KMS-11 (cell line): ENCODE data around the gene FYN.

Experiments
- H2AFZ ChIP-seq: fragments of 200-600 bp; sonication (generic); 2 replicates; pipeline ENCODE4 v1.6.1; 2016; ENCODE audit warnings: antibody characterized with exemption, mixed run types, low read depth
- H3K27ac ChIP-seq: fragments of 200-600 bp; sonication (generic); 2 replicates; pipeline ENCODE4 v1.6.1; 2016; ENCODE audit warnings: mild to moderate bottlenecking, mixed run types
- H3K27me3 ChIP-seq: fragments of 200-600 bp; sonication (generic); 2 replicates; pipeline ENCODE4 v1.6.1; 2017; ENCODE audit warnings: mild to moderate bottlenecking, low read depth, mixed run types, moderate library complexity; ENCODE audit not compliant: insufficient read depth
- H3K36me3 ChIP-seq: fragments of 200-600 bp; sonication (generic); 2 replicates; pipeline ENCODE4 v1.6.1; 2017; ENCODE audit warnings: mild to moderate bottlenecking, mixed run types; ENCODE audit not compliant: insufficient read depth
- H3K4me1 ChIP-seq: fragments of 200-600 bp; sonication (generic); 2 replicates; pipeline ENCODE4 v1.6.1; 2016; ENCODE audit warnings: mild to moderate bottlenecking, low read depth, mixed run types; ENCODE audit not compliant: poor library complexity, severe bottlenecking
- H3K4me2 ChIP-seq: fragments of 200-600 bp; sonication (generic); 2 replicates; pipeline ENCODE4 v1.7.0; 2016; ENCODE audit warnings: mild to moderate bottlenecking, mixed run types
- H3K4me3 ChIP-seq: fragments of 200-600 bp; sonication (generic); IDR thresholded peaks from 2 replicates; pipeline ENCODE4 v1.6.1; 2017; ENCODE audit warnings: low read depth, low read length, mixed read lengths; ENCODE audit not compliant: insufficient read depth
- H3K79me2 ChIP-seq: fragments of 200-600 bp; sonication (generic); 2 replicates; pipeline ENCODE4 v1.6.1; 2016; ENCODE audit warnings: low read depth, mixed run types; ENCODE audit not compliant: insufficient read depth
- H3K9ac ChIP-seq: fragments of 200-600 bp; sonication (generic); 2 replicates; pipeline ENCODE4 v1.6.1; 2016; ENCODE audit warnings: mild to moderate bottlenecking, mixed run types
- H4K20me1 ChIP-seq: fragments of 200-600 bp; sonication (generic); 2 replicates; pipeline ENCODE4 v1.6.1; 2016; ENCODE audit warnings: mild to moderate bottlenecking, mixed run types; ENCODE audit not compliant: insufficient read depth
- TF ChIP-seq, protein P1 (sequence below): fragments of 200-600 bp; sonication (generic); conservative IDR thresholded peaks from 2 replicates; pipeline ENCODE4 v1.6.1; 2017; ENCODE audit warnings: low read depth, mild to moderate bottlenecking, antibody characterized with exemption, low read length, moderate library complexity, mixed read lengths

Gene FYN

DNA sequence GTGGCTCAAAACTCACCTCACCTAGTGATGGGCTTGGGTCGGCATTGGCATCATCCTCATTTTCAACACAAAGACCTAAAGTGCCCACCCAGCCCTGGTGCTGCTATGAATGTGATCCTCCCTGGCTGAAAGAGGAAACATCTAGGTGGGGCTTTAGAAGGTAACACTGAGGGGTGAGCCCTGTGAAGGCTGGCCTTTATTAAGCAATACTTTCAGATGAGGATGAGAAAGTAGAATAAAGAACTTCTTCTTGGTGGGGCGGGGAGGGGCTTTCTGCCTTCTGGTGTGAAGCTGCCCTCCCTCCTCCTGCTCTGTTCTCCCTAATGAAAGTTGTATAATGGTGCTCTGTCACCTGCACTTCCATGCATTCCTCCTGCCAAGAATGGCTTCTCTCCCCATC, 134.6 kb downstream of the FYN start:
- H4K20me1 ChIP-seq: no peaks in the 10 kb centered on the region
- no peaks in the 10 kb centered on the region for H3K36me3 ChIP-seq
- TF ChIP-seq, protein P1, sequence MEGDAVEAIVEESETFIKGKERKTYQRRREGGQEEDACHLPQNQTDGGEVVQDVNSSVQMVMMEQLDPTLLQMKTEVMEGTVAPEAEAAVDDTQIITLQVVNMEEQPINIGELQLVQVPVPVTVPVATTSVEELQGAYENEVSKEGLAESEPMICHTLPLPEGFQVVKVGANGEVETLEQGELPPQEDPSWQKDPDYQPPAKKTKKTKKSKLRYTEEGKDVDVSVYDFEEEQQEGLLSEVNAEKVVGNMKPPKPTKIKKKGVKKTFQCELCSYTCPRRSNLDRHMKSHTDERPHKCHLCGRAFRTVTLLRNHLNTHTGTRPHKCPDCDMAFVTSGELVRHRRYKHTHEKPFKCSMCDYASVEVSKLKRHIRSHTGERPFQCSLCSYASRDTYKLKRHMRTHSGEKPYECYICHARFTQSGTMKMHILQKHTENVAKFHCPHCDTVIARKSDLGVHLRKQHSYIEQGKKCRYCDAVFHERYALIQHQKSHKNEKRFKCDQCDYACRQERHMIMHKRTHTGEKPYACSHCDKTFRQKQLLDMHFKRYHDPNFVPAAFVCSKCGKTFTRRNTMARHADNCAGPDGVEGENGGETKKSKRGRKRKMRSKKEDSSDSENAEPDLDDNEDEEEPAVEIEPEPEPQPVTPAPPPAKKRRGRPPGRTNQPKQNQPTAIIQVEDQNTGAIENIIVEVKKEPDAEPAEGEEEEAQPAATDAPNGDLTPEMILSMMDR: no peak
- no peak overlapping the region for H3K4me3 ChIP-seq
- no peak overlapping the region for H3K4me2 ChIP-seq
- H2AFZ ChIP-seq: no peak overlapping the region
- H3K4me1 ChIP-seq: no peaks in the 10 kb centered on the region
- H3K79me2 ChIP-seq: no peaks in the 10 kb centered on the region
- no peak overlapping the region for H3K9ac ChIP-seq
- no peaks in the 10 kb centered on the region for H3K27me3 ChIP-seq
- H3K27ac ChIP-seq: no peak overlapping the region

DNA sequence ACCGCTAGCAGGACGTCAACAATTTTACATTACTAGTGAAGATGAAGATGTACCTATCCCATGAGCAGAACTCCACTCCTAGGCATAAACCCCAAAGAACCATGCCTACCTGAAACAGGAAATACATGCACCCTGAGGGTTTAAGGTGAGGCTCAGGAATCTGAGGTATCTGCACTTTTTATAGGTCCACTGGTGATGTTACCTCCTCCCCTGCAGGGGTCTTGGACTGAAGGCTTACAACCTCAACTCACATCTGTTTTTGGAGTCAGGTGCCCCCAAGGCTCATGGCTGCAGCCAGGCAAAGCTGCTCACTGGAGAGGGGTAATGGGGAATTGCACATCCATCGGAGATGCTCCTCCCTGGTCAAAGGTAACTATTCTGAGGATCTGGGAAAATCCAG, 135.1 kb downstream of the FYN start:
- Histone ChIP-seq H3K9ac (no peak overlapping the region), H3K4me2 (no peak overlapping the region), H3K4me1 (no peaks in the 10 kb centered on the region), H3K36me3 (no peaks in the 10 kb centered on the region), H3K79me2 (no peaks in the 10 kb centered on the region), H3K27me3 (no peaks in the 10 kb centered on the region), H3K27ac (no peak overlapping the region), H2AFZ (no peak overlapping the region), H3K4me3 (no peak overlapping the region), H4K20me1 (no peaks in the 10 kb centered on the region)
- TF ChIP-seq, protein P1: no peak

DNA sequence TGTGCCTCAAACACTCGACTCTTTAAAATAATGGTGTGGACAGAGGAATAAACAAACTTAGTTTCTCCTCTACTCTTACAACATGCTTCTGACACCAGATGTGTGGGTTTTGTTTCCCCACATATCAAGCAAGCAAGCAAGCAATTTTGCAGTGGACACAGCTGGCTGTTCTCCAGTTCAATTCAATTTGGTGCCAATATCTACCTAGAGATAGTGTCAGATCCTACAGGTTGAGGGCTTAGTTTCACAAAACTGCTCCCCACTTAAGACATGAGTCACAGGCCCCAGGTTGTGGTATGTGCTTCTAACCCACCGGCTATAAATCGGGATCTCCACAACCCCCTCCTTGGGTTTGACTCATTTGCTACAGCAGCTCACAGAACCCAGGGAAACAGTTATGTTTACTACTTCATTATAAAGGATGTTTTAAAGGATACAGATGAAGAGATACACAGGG, 136.2 kb downstream of the FYN start:
- Histone ChIP-seq H3K9ac (no peak overlapping the region), H4K20me1 (no peaks in the 10 kb centered on the region), H3K4me3 (no peak overlapping the region), H3K27me3 (no peaks in the 10 kb centered on the region), H3K79me2 (no peaks in the 10 kb centered on the region), H3K36me3 (no peaks in the 10 kb centered on the region), H3K27ac (no peak overlapping the region), H3K4me1 (no peaks in the 10 kb centered on the region), H2AFZ (no peak overlapping the region), H3K4me2 (no peak overlapping the region)
- TF ChIP-seq, protein P1: no peak

DNA sequence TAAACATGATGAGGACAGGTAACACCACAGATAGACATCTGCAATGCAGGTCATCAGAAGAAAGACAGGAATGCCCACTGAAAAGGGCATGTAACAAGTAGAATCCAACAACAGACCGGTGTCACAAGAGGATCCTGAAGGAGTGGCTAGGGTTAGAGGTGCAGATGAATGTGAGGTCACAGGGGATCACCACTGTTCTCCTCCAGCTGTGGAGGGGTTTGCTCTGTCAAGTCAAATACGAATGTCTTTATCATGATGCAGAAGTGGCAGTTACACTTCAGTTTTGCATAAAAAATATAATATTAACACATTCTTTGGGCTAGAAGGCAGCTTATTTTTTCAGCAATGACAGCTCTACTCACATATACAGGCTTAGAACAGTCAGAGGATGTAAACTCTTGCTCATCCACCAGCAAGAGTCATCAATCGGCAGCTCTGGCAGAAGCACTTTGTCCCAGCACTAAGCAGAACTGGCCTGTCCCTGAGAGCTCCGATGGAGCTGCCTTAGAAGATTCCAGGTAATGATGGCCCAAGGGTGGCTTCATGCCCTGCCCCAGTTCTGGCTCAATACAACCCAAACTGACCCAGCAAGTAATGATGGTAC, 137.1 kb downstream of the FYN start:
- Histone ChIP-seq H4K20me1 (no peaks in the 10 kb centered on the region), H3K4me3 (no peak overlapping the region), H3K4me1 (no peaks in the 10 kb centered on the region), H3K4me2 (no peak overlapping the region), H2AFZ (no peak overlapping the region), H3K27me3 (no peaks in the 10 kb centered on the region), H3K36me3 (no peaks in the 10 kb centered on the region), H3K27ac (no peak overlapping the region), H3K79me2 (no peaks in the 10 kb centered on the region), H3K9ac (no peak overlapping the region)
- TF ChIP-seq, protein P1: no peak
